T-helper 2 cell (primary cell): ENCODE measurements around the gene SLC7A7.
"Not testable (repeated sequence)": the region's sequence is repeated elsewhere in the genome, so short reads cannot be mapped to it uniquely, and the experiment has no call there.

ENCODE experiments used
- DNase-seq, 5 experiments: peaks; one replicate each; pipeline versions ENCODE4 v3.0.0 to v3.0.0-alpha.2; 2012 to 2022

The SLC7A7 gene

GRCh38 chr14:22820731-22821130 is 5.5 kb upstream of the SLC7A7 start:
- no peak for DNase-seq

DNA sequence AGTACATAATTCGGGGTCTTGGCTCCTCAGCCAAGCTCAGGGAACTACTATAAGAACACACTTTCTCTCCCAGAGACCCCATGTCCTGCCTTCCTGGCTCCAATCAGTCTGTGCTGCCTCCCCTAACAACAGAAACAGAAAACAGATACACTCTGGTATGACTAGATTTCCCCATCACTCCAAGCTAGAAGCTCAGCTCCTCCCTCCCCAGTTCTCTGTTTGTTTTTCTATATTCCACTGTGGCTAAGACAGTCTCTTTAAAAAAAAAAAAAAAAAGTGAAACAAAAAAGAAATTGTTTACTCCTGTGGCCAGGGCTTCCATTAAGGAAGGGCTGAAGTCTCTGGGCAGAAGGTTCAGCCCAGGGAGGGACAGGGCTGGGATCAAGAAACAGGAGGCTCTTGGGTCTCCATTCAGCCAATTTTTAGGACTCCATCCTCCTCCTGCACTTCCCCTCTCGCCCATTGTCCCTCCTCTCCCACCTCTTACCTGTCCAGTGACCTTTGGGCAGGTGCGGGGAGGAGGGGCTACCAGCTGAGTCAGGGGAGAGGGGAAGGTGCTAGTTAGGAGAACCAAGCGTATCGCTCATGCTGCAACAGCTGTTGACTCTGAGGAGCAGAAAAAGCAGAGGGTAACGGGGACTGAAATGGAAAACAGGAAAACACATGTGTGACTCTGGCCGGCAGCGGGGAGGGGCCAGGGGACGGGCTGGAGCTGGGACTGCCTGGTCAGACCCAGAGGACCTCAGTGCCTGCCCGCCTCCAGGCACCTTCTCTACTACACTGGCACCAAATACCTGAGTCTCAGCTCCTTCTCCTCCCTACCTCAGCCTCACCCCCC is 4.1 kb upstream of the SLC7A7 start:
- DNase-seq = no peak

DNA sequence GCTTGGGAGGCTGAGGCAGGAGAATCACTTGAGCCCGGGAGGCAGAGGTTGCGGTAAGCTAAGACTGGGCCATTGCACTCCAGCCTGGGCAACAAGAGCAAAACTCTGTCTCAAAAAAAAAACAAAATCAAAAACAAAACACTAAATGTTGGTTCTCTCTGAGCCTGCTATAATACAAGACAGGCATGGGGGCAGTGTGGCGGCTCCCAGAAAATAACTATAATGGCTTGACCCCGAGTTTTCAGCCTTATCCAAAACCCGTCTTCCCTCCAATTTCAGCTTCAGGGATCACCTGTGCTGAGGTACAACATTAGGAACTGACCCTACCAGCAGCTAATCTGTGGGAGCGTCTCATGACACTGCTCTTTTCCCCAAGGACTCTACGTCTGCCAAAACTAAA is 862 bp downstream of the SLC7A7 start:
- DNase-seq = no peak

DNA sequence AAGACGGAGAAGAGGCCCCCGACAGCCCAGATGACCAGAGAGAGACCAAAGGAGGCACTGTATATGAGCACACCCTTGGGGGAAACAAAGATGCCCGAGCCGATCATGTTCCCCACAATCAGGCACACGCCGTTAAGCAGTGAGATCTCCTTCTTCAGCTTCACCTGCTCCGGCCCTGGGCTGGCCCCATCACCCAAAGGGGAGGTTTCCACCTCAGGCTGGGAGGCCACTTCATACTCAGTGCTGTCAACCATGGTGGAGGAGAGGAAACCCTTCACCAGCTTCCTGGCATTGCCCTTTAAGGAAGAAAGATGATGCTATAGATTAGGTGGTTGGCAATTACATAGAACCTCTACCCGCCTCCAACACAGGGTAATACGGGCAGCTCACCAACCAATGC is 2.1 kb downstream of the SLC7A7 start:
- no peak for DNase-seq

DNA sequence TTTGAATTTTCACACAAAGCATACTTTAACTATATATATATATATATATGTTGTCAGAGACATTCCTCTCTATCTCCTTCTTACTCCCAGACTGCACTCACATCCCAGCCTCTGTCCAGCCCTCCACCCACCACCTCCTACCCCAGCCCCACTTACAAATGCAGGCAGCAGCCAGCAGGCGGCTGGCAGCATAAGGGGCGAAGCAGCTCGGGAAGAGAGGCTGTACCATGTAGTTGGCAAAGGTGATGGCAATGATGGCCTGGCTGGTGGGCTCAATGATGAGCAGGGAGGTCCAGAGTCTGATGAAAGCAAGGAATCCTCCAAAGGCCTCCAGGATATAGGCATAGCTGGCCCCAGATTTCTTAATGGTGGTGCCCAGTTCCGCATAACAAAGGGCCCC is 2.5 kb downstream of the SLC7A7 start:
- no peak for DNase-seq

DNA sequence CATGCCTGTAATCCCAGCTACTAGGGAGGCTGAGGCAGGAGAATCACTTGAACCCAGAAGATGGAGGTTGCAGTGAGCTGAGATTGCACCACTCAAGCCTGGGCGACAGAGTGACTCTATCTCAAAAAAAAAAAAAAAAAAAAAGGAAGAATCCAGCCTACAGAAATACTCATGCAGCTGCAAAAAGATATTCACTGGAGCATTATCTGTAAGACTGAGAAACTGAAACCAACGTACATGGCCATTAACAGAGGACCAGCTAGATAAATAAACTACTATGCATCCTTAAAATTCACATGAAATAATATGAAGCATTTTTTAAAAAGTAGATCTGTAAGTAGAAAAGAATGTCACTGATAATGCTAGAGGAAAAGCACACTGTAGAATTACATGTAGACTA is 3.5 kb downstream of the SLC7A7 start:
- no peak for DNase-seq

GRCh38 chr14:22808388-22809209 is 6.6 kb downstream of the SLC7A7 start:
- no peak for DNase-seq

- DNase-seq = no peak
Measured at GRCh38 chr14:22807432-22808087, 7.7 kb downstream of the SLC7A7 start.

DNA sequence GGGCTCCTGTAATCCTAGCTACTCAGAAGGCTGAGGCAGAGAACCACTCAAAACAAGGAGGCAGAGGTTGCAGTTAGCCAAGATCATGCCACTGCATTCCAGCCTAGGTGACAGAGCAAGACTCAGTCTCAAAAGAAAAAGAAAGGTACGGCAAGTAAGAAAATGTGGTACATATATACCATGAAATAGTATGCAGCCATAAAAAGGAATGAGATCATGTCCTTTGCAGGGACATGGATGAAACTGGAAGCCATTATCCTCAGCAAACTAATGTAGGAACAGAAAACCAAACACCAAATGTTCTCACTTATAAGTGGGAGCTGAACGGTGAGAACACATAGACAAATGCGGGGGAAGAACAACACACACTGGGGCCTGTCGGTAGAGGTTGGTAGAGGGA is 10.0 kb downstream of the SLC7A7 start:
- not testable (repeated sequence) for DNase-seq

DNA sequence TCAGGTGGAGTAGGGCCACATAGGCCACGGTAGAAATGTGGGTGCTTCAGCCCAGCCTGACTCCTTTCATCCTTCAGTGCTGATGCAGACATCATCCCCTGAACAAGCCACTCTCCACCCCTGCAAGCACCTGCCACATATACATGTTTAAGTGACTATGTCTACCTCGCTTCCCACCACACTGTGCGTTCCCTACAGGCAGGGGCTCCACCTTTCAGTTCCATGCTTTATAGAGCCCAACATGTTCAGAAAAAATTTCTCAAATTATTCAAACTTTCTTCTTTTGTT is 11.6 kb downstream of the SLC7A7 start:
- DNase-seq = no peak

DNA sequence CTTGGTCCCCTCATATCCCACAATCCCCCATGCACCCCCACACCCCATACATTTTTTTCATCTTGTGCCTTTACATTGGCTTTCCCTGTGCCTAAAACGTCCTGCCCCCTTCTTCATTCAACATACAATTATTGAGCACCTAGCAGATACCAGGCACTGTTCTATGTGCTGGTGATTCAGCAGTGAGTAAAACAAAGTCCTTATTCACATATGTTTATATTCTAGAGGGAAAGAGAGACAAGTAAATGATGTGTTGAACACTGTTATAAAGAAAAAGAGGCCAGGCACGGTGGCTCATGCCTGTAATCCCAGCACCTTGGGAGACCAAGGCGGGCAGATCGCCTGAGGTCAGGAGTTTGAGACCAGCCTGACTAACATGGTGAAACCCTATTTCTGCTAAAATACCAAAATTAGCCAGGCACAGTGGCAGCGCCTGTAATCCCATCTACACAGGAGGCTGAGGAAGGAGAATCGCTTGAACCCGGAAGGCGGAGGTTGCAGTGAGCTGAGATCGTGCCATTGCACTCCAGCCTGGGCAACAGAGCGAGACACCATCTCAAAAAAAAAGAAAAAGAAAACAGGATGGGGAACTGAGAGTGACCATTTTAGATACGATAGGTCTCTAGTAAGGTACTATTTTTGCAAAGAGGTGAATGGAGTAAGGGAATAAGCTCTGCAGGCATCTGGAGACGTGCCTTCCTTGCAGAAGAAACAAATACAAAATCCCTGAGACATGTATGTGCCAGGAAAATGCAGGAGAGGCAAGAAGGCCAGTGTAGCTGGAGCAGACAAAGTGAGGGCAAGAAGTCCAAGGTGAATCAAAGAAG is 12.2 kb downstream of the SLC7A7 start:
- DNase-seq = no peak

DNA sequence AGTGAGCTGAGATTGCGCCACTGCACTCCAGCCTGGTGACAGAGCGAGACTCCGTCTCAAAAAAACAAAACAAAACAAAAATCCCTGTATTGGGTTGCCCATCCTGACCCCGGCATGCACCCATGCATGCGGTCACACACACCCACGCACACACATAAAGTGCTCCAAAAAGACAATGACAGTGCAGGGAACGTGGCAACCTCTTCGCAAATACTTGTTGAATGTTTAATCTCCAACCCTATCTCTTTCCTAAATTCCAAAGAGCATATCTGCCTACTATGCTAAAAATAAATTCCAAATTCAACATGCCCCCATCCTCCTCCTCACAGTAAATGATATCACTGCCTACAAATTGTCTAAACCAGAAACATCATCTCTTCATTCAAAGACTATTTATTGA is 13.5 kb downstream of the SLC7A7 start:
- DNase-seq = no peak

- no peak for DNase-seq
Measured at GRCh38 chr14:22800346-22800745, 14.9 kb downstream of the SLC7A7 start.

DNA sequence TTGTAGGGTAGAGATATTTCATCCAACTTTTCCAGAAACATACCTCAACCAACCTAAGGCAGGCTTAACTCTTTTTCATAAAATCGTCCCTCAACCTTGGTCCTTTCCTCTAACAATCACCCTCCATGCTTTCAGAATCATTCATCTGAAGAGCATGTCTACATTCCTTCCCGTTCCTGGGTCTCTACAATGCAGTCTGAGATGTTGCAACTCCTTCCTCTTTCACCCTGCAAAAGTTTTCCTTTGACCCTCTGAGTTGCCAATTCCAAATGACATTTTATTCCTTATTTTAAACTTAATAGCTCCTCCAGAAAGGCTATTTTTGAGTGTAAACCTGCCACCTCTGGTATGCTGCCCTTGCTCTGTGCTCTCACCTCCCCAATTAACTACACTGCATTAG is 16.7 kb downstream of the SLC7A7 start:
- no peak for DNase-seq

DNA sequence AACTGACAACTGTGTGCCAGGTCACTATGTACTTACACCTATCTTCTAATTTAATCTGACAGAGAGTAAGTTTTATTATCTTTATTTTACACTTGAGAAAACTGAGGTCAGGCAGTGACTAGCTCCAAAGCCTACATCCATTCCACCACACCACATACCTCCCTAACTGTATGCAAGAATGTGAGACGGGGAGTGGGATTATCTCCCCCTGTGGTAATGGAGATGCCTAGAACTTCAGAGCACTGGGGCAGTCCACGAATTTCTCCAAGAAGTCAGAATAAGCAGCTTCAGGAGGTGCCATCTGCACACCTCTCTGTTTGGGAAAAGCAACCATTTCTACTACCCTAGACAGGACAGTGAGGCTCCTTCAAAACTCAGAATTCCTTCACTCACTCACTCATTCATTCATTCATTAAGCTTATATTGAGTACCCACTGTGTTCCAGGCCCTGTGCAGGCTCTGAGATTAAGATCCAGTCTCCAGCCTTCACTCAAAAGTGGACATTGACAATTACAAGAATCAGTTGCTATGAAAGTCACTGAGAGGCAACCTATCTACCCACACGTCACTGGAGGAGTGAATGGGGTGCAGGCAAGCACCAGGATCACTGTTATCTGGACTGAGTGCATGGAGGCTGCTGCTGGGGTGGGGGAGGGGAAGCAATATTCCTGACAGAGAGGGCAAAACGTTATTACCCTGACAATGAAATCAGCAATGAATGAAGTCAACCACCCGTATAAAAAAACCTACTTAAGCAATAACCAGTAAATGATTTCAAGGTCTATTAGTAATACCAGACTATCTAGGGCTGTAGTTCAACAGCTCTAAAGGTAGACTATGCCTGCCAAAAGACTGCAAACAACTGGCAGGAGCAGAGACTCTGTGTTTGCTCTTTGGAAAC is 18.0 kb downstream of the SLC7A7 start:
- no peak for DNase-seq

DNA sequence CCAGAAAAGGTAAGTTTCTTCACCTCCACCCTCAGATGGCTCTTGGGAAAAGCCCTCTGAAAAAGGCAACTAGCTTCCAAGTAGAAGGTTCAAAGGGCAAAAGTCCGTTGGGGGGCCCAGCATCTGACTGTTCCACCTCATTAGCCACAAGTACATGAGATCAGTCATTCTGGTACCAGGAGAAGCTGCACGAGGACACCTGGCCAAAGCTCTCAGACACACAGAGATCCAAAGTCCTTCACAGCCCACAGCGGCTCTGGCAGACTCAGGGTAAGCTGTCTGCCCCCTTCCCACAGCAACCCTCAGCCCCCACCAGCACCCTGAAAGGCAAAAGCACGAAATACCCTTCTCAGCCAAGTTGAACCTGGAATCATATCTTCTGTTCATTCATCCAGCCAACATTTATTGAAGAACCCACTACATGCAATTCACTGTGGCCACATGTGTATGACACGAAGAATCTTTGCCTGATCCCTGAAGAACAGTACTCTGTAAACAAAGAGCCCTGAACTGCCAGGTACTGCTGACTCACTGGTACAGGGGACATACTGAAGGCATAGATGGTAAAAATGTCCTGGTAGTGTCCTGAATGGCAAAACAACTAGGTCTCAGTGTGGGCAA is 19.0 kb downstream of the SLC7A7 start:
- no peak for DNase-seq

DNA sequence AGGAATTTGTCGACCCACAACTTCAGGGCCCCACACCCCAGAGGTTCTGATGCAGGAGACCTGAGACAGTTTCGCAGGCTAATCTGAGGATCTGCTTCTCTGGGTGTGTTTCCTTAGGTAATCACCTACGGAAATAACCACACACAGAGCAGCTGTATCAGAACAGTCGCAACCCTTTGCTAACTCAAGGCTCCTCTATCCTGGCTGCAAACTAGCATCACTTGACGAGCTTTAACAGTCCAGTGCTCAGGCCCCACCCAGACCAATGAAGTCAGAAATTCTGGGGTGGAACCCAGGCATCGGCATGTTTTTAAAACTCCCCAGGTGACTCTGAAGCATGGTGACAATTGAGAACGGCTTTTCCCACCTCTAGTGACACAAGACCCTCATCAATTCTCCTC is 20.7 kb downstream of the SLC7A7 start:
- no peak for DNase-seq

GRCh38 chr14:22793976-22794375 is 21.3 kb downstream of the SLC7A7 start:
- no peak for DNase-seq

DNA sequence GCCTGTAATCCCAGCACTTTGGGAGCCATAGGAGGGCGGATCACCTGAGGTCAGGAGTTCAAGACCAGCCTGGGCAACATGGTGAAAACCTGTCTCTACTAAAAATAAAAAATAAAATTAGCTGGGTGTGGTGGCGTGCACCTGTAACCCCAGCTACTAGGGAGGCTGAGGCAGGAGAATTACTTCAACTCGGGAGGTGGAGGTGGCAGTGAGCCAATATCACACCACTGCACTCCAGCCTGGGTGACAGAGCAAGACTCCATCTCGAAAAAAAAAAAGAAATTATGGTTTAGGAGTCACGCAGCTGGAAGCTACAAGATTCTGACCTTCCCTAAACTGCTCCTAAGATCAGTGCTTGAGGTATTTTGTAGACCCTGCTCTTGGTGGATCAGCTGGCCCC is 21.7 kb downstream of the SLC7A7 start:
- DNase-seq = not testable (repeated sequence)

DNA sequence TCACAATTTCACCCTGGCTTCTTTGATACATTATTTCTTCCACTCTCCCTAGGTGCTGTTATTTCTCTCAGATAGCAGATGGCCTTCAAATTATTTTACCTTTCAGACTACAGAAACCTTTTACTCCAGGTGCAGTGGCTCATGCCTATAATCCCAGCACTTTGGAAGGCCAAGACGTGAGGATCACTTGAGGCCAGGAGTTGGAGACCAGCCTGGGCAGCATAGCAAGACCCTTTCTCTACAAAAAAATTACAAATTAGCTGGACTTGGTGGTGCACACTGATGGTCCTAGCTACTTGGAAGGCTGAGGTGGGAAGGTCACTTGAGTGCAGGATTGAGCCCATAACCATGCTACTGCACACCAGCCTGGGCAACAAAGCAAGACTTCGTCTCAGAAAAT is 23.1 kb downstream of the SLC7A7 start:
- DNase-seq = no peak

GRCh38 chr14:22791301-22791700 is 23.9 kb downstream of the SLC7A7 start:
- DNase-seq = no peak
